Thoracic aorta (tissue), 2 donors: Measurements from ENCODE around the gene LRRC47. TPM values are rescaled to one million over a fixed set of nuclear protein-coding genes. Genes with fewer than 3 reads are reported as not detected.

ENCODE experiments used
- ATAC-seq: fragments of 150-250 bp; one replicate; pipeline ENCODE4 v1.8.0; 2017; ENCODE audit warnings: low read depth; ENCODE audit not compliant: insufficient number of reproducible peaks, low FRiP score
- DNase-seq: peaks from one replicate; pipeline ENCODE4 v3.0.0-alpha.2; 2020; ENCODE audit warnings: low spot score
- H3K27ac ChIP-seq, 2 donors: fragments of 200-600 bp; sonication (generic); 1 replicate in 1 of 2; 2 replicates in 1 of 2; pipeline ENCODE4 v1.5.1; 2016; ENCODE audit warnings: mild to moderate bottlenecking in 2 of 2, moderate library complexity in 2 of 2
- H3K27me3 ChIP-seq: fragments of 200-600 bp; sonication (generic); replicated peaks from 2 replicates; pipeline ENCODE4 v1.6.0; 2016; ENCODE audit warnings: mild to moderate bottlenecking; ENCODE audit not compliant: insufficient read depth
- H3K36me3 ChIP-seq: fragments of 200-600 bp; sonication (generic); one replicate; pipeline ENCODE4 v1.5.1; 2016
- H3K4me1 ChIP-seq, 2 donors: fragments of 200-600 bp; sonication (generic); 1 replicate in 1 of 2; 2 replicates in 1 of 2; pipeline versions ENCODE4 v1.5.1 to v1.6.0; 2016; ENCODE audit warnings: low read depth in 2 of 2, mild to moderate bottlenecking in 1 of 2; ENCODE audit not compliant: control insufficient read depth in 1 of 2
- H3K4me3 ChIP-seq: fragments of 200-600 bp; sonication (generic); 2 replicates; pipeline ENCODE4 v1.5.1; 2016; ENCODE audit warnings: mild to moderate bottlenecking
- H3K9me3 ChIP-seq: fragments of 200-600 bp; sonication (generic); 2 replicates; pipeline ENCODE4 v1.5.1; 2016
- CTCF ChIP-seq: fragments of 200-600 bp; sonication (generic); IDR thresholded peaks from one replicate; pipeline ENCODE4 v1.5.1; 2019; ENCODE audit warnings: antibody characterized with exemption
- total RNA-seq, 2 donors: library from RNA; depleted of rRNA; stranded (reverse); fragments of >200 nt; gene quantifications; one replicate each; pipeline versions ENCODE4 v1.1.0 to v1.2.3, GENCODE V29; 2016

LRRC47 gene
- total RNA-seq, 2 donors from 2014 or later = 36.0 to 38.2 TPM

GRCh38 chr1:3777647-3778589 is 18.4 kb downstream of the LRRC47 start:
- no peaks in the 10 kb centered on the region for H3K9me3 ChIP-seq
- ATAC-seq (no peak), DNase-seq (no peak)
- peaks cover 28% of the 10 kb centered on the region for H3K36me3 ChIP-seq
- TF ChIP-seq CTCF = no peak
- no peak overlapping the region for H3K4me3 ChIP-seq
- no peak overlapping the region for H3K27ac ChIP-seq
- H3K27me3 ChIP-seq = no peaks in the 10 kb centered on the region
- peaks cover 2 to 10% of the 10 kb centered on the region in 2 donors for H3K4me1 ChIP-seq

- Histone ChIP-seq H3K9me3 (no peaks in the 10 kb centered on the region), H3K36me3 (peaks cover 23% of the 10 kb centered on the region), H3K27me3 (no peaks in the 10 kb centered on the region), H3K4me1 (peaks cover 3 to 13% of the 10 kb centered on the region in 2 donors), H3K4me3 (no peak overlapping the region), H3K27ac (no peak overlapping the region)
- DNase-seq (no peak), ATAC-seq (no peak)
- no peak for TF ChIP-seq CTCF
Observed at GRCh38 chr1:3777078-3777547, 19.2 kb downstream of the LRRC47 start.

GRCh38 chr1:3776231-3776961 is 19.9 kb downstream of the LRRC47 start:
- no peak overlapping the region for H3K27ac ChIP-seq

GRCh38 chr1:3775490-3776230 is 20.6 kb downstream of the LRRC47 start:
- no peak overlapping the region for H3K4me3 ChIP-seq
- TF ChIP-seq CTCF = no peak
- peaks cover 6 to 23% of the 10 kb centered on the region in 2 donors for H3K4me1 ChIP-seq
- peaks cover 10% of the 10 kb centered on the region for H3K36me3 ChIP-seq
- no peak overlapping the region for H3K27ac ChIP-seq
- DNase-seq (no peak), ATAC-seq (no peak)
- H3K9me3 ChIP-seq = no peaks in the 10 kb centered on the region
- H3K27me3 ChIP-seq = no peaks in the 10 kb centered on the region

More at GRCh38 chr1:3776231-3776961, 19.9 kb downstream of the LRRC47 start:
- H3K4me1 ChIP-seq = peaks cover 6 to 20% of the 10 kb centered on the region in 2 donors
- peaks cover 16% of the 10 kb centered on the region for H3K36me3 ChIP-seq
- no peaks in the 10 kb centered on the region for H3K27me3 ChIP-seq
- H3K9me3 ChIP-seq = no peaks in the 10 kb centered on the region
- no peak overlapping the region for H3K4me3 ChIP-seq
- DNase-seq (no peak), ATAC-seq (no peak)
- no peak for TF ChIP-seq CTCF
